ENCODE results near the gene PDE7B.

DNA sequence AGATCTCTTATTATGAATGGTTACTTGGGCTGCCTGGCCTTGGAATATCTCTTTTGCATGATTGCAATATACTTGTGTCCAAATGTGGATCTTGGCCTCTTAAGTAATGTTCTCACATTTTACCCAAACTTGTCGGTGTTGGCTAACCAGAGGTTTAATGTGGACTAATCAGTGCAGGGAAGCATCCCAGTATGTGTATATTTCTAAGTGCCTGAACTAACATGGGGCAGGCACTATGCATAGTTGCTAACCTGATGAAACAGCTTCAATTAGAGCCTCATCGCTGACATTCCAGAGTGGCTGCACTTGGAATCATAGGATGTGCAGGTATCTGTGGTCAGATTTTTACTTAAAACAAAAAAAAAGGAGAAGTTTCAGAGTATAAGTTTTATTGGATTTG lies 160.0 kb downstream of the PDE7B start:
- TF ChIP-seq CTCF (IDR thresholded peaks at IDR 0.05; ENCODE audit: low read length) (no peak), EZH2 (IDR thresholded peaks at IDR 0.05; ENCODE audit: borderline replicate concordance, low read length) (no peak)

All from OCI-LY1 (cell line).